Stimulated activated CD8-positive, alpha-beta memory T cell treated with anti-CD3 and anti-CD28 coated beads, Interleukin-15, amount 100 ng/mL, for 24 hours (primary cell): Measurements from ENCODE around the gene GET3.
"Not testable (repeated sequence)": the region's sequence is repeated elsewhere in the genome, so short reads cannot be mapped to it uniquely, and the experiment has no call there.

Experiments
- DNase-seq: peaks from one replicate; pipeline ENCODE4 v3.0.0-alpha.2; 2020; ENCODE audit warnings: low read depth

The GET3 gene

GRCh38 chr19:12792051-12792852, 55.0 kb downstream of the GET3 start:
- no peak for DNase-seq

- DNase-seq: no peak
Observed at GRCh38 chr19:12792853-12793289, 55.6 kb downstream of the GET3 start.

GRCh38 chr19:12793290-12794195, 56.2 kb downstream of the GET3 start:
- peak; percentile 92 for DNase-seq

- no peak for DNase-seq
Observed at GRCh38 chr19:12794196-12794941, 57.1 kb downstream of the GET3 start.

- DNase-seq: no peak
Observed at GRCh38 chr19:12794971-12795381, 57.7 kb downstream of the GET3 start.

GRCh38 chr19:12796146-12797071, 59.1 kb downstream of the GET3 start:
- no peak for DNase-seq

- no peak for DNase-seq
Observed at GRCh38 chr19:12797141-12797587, 59.9 kb downstream of the GET3 start.

- DNase-seq: not testable (repeated sequence)
Observed at GRCh38 chr19:12797607-12798006, 60.3 kb downstream of the GET3 start.
